K562 (cell line): ENCODE data around the gene KCNK18.

Experiments used
- ATF3 ChIP-seq, 2 experiments: fragments of 450-650 bp in 1 of 2; sonication (generic) in 1 of 2; formaldehyde crosslinking in 1 of 2; IDR thresholded peaks in 1 of 2; conservative IDR thresholded peaks in 1 of 2; 2 replicates each; pipeline versions ENCODE4 v1.6.1 to v1.8.1; 2016 to 2023; ENCODE audit warnings: mild to moderate bottlenecking in 2 of 2, moderate library complexity in 2 of 2, inconsistent platforms in 1 of 2, missing genetic modification reagents in 1 of 2
- CTCF ChIP-seq, 3 experiments: IDR thresholded peaks in 2 of 3; conservative IDR thresholded peaks in 1 of 3; 2 replicates each; pipeline ENCODE4 v1.5.1; 2011 to 2012; ENCODE audit warnings: low read length in 3 of 3, mild to moderate bottlenecking in 3 of 3, control low read depth in 2 of 3, improper control_type of control experiment in 1 of 3, inconsistent platforms in 1 of 3, low read depth in 1 of 3, mixed read lengths in 1 of 3, moderate library complexity in 1 of 3; ENCODE audit not compliant: insufficient read depth in 2 of 3
- EZH2 ChIP-seq: IDR thresholded peaks from 2 replicates; pipeline ENCODE4 v1.6.1; 2012; ENCODE audit warnings: low read depth, mild to moderate bottlenecking, inconsistent platforms, low read length, borderline replicate concordance
- FOXM1 ChIP-seq, 2 experiments: fragments of 450-650 bp in 1 of 2; sonication (generic) in 1 of 2; formaldehyde crosslinking in 1 of 2; IDR thresholded peaks; 2 replicates each; pipeline versions ENCODE4 v1.6.1 to v1.9.0; 2017 to 2022; ENCODE audit warnings: low read depth in 2 of 2, mild to moderate bottlenecking in 2 of 2, missing genetic modification reagents in 1 of 2, moderate library complexity in 1 of 2
- HDGF ChIP-seq: fragments of 450-650 bp; IDR thresholded peaks from 2 replicates; pipeline ENCODE4 v1.6.1; 2016
- KAT8 ChIP-seq: fragments of 450-650 bp; IDR thresholded peaks from 2 replicates; pipeline ENCODE4 v1.6.1; 2016; ENCODE audit warnings: low read depth, mild to moderate bottlenecking
- NCOA2 ChIP-seq, 2 experiments: fragments of 450-650 bp; IDR thresholded peaks; 2 replicates each; pipeline ENCODE4 v1.6.1; 2018; ENCODE audit warnings: mild to moderate bottlenecking in 2 of 2, moderate library complexity in 1 of 2; ENCODE audit not compliant: partially characterized antibody in 2 of 2
- RNF2 ChIP-seq: sonication (generic); IDR thresholded peaks from 2 replicates; pipeline ENCODE4 v1.6.1; 2016
- USF2 ChIP-seq: sonication (generic); formaldehyde crosslinking; IDR thresholded peaks from 2 replicates; pipeline ENCODE4 v1.5.0; 2020; ENCODE audit warnings: missing genetic modification reagents
- YY1 ChIP-seq, 3 experiments: IDR thresholded peaks; 2 replicates each; pipeline ENCODE4 v1.6.1; 2011; ENCODE audit warnings: low read length in 2 of 3, mild to moderate bottlenecking in 2 of 3, moderate library complexity in 2 of 3, borderline replicate concordance in 1 of 3, control low read depth in 1 of 3, low read depth in 1 of 3; ENCODE audit not compliant: insufficient read depth in 3 of 3, insufficient replicate concordance in 2 of 3, control insufficient read depth in 1 of 3, insufficient read length in 1 of 3; ENCODE audit errors: extremely low read depth in 1 of 3
- ZNF561 ChIP-seq: fragments of 450-650 bp; formaldehyde crosslinking; conservative IDR thresholded peaks from 2 replicates; pipeline ENCODE4 v1.4.0; 2020; ENCODE audit warnings: mild to moderate bottlenecking, moderate library complexity

GRCh38 chr10:117222976-117223692 is 25.8 kb downstream of the KCNK18 start:
- no peak for TF ChIP-seq YY1 (IDR thresholded peaks at IDR 0.05; ENCODE audit: borderline replicate concordance in 1 of 3, control insufficient read depth in 1 of 3, extremely low read depth in 1 of 3, insufficient read depth in 3 of 3, insufficient read length in 1 of 3, insufficient replicate concordance in 2 of 3, low read depth in 1 of 3, low read length in 2 of 3)
- TF ChIP-seq ATF3 (IDR thresholded peaks at IDR 0.05), result no peak
- no peak for TF ChIP-seq ATF3 (CRISPR knock-in tag; conservative IDR thresholded peaks at IDR 0.05)
- TF ChIP-seq RNF2, result no peak
- no peak for TF ChIP-seq CTCF (IDR thresholded peaks at IDR 0.05 in 2 of 3, conservative IDR thresholded peaks at IDR 0.05 in 1 of 3; ENCODE audit: insufficient read depth in 2 of 3, low read depth in 1 of 3, low read length in 3 of 3)
- TF ChIP-seq ZNF561 (CRISPR knock-in tag), result no peak
- TF ChIP-seq NCOA2 (IDR thresholded peaks at IDR 0.05; ENCODE audit: partially characterized antibody in 2 of 2), result no peak
- no peak for TF ChIP-seq EZH2
- no peak for TF ChIP-seq USF2
- TF ChIP-seq FOXM1 (IDR thresholded peaks at IDR 0.05; ENCODE audit: low read depth), result no peak
- TF ChIP-seq FOXM1 (CRISPR knock-in tag; IDR thresholded peaks at IDR 0.05; ENCODE audit: low read depth), result no peak
- no peak for TF ChIP-seq KAT8
- no peak for TF ChIP-seq HDGF
